ENCODE data around the gene UBE2R2.
A peak's percentile ranks its signal among the peaks of the same experiment; 100 is the strongest.

Gene UBE2R2

DNA sequence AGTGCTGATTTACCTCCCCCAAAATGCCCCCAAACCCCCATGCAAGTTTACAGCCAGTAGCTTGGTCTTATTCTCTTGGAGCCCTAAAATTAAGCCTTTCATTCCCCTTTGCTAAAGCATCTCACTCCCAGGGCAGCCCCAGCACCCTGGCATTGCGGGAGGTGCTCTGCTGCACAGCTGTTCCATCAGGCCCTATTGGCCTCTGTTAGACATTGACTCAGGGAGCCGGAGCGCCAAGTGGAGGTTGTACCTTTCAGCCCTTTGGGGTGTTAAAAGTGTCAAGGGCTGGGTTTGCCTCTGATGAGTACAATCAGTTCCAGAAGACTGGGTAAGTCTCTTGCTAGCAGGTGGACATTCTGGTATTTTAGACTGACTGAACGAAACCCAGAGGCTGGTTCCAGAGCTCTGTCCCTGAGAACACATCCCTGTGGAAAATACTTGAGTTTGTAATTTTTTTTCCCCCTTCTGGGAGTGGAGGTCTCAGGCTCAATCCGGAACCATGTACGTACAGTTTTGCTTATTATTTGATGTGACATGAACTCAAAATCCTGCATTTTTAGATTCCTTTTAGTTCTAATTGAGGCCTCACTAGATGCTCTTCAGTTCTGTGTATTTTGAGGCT lies 102.4 kb downstream of the UBE2R2 start:
- TF ChIP-seq, protein P1, sequence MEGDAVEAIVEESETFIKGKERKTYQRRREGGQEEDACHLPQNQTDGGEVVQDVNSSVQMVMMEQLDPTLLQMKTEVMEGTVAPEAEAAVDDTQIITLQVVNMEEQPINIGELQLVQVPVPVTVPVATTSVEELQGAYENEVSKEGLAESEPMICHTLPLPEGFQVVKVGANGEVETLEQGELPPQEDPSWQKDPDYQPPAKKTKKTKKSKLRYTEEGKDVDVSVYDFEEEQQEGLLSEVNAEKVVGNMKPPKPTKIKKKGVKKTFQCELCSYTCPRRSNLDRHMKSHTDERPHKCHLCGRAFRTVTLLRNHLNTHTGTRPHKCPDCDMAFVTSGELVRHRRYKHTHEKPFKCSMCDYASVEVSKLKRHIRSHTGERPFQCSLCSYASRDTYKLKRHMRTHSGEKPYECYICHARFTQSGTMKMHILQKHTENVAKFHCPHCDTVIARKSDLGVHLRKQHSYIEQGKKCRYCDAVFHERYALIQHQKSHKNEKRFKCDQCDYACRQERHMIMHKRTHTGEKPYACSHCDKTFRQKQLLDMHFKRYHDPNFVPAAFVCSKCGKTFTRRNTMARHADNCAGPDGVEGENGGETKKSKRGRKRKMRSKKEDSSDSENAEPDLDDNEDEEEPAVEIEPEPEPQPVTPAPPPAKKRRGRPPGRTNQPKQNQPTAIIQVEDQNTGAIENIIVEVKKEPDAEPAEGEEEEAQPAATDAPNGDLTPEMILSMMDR (IDR thresholded peaks at IDR 0.05), result no peak

DNA sequence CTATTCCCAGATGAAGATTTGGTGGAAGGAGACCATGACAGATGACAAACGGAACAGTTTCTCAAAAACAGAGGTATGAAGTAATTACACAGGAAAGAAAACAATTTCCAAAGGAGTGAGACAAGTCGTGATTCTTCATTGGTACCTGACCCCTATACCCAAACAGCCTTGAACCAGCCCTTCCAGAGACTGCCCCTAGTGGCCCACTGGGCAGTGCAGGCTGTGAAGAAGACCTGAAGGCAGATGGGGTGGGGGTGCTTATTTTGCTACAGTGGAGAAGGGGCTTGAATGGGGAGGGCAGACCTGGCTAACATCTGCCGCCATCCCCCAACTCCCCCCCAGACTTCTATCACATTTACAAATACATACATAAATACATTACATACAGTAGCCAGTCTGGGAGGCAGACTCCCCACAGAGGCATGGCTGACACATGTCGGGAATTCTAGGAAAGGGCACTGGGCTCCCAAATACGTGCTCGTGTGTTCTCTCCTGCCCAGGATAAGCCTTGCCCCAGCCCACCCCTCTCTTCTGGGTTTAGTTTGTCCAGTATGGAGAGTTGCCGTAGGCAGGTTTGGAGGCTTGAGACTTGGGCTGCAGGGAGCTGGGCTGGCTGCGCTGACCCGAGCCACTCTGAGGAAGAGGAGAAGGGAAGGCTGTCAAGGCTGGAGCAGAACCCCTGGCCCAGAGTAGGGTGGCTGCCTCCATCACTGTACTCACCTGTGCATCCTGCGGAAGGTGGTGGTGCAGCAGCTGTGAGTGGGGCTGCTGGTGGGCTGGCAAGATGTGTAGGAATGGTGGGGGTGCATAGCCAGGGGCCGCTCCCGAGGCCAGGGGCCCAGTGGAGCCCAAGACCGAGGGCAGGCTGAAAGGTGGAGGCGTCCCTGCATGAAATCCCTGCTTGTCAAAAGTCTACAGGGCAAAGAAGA lies 105.3 kb downstream of the UBE2R2 start:
- TF ChIP-seq, protein P1 (IDR thresholded peaks at IDR 0.05), result peak; percentile 71

DNA sequence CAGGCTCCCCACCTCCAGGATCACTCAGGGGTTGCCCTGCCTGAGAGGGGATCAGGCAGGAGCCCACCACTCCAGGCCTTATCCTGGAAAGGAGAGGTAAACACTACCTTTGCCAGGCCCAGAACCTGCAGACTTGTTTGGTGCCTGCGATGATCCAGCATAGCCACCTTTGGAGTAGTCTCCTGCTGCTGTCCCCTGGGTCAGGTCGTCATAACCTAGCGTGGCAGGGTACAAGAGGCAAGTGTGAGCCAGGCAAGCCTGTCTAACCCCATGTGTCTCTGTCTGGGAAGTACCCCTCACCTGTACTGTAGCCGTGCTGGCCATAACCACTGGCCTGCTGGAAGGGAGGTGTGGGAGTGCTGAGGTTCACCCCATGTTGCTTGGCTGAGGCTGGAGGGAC lies 106.1 kb downstream of the UBE2R2 start:
- TF ChIP-seq, protein P1 (IDR thresholded peaks at IDR 0.05), result no peak

DNA sequence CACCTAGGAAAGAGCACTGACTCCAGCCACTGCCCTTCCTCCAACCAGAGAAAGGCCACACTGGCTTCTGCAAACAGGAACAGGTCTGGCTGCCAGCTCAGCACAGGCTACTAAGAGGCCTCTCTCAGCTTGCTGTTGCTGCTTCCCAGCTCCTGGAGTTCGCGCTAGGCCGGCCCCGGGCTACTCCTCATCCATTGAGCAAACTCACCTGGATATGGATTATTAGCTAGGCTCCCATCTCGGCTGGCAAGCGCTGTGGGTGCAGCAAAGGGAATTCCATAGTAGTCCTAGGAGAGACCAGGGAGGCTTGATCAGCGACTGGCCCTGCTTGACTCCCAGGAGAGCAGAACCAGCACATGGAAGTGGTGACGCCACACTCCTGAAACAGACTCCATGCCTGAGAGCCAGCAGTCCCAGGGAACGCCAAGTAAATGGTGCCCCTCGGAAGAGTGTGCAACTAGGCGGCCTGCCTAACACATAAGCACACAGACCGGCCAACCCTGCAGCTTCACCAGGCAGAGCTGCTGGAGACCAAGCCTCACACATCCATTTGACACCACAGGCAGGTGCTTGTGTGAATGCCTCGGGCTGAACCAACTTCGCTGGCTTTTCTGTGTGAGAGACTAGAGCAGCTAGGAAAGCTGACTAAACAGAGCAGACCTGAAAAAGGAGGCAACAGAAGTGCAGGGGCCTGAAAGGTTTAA lies 107.2 kb downstream of the UBE2R2 start:
- TF ChIP-seq, protein P1 (IDR thresholded peaks at IDR 0.05), result no peak

DNA sequence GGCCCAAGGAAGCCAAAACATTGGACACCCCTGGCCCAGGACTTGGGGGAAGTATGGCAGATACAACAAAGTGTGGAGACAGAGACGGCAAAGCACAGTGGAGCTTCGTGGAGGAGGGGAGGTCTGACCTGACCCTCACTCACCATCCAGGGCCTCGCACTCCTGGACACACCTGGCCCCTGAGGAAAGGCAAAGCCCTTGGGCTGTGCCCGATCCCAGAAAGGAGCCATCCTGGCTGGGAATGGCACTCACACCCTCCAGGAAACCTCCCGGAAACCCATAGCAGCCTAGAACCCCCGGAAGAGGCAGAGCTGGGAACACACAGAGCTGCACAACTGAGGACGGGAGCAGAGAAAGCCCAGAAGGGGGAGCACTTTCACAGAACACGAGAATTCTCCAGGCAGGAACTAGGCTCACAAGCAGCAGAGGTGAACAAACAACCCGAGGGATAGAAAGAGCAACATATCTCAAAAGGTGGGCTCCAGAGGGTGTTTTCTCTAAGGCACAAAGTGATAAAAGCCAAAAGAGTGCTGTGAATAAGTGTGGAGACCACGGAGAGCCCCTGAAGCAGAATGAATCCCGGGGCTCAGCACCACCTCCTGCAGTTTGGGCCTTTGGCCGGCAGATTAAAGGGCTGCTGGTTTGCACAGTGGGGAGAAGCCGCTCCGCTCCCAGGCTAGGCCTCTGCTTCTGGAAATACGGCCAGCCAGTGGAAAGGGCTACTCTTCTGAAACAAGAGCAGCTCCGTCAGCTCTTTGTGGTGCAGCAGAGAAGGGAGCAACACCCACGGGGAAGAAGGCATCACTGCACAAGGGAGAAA lies 108.2 kb downstream of the UBE2R2 start:
- TF ChIP-seq, protein P1 (IDR thresholded peaks at IDR 0.05), result peak; percentile 78

DNA sequence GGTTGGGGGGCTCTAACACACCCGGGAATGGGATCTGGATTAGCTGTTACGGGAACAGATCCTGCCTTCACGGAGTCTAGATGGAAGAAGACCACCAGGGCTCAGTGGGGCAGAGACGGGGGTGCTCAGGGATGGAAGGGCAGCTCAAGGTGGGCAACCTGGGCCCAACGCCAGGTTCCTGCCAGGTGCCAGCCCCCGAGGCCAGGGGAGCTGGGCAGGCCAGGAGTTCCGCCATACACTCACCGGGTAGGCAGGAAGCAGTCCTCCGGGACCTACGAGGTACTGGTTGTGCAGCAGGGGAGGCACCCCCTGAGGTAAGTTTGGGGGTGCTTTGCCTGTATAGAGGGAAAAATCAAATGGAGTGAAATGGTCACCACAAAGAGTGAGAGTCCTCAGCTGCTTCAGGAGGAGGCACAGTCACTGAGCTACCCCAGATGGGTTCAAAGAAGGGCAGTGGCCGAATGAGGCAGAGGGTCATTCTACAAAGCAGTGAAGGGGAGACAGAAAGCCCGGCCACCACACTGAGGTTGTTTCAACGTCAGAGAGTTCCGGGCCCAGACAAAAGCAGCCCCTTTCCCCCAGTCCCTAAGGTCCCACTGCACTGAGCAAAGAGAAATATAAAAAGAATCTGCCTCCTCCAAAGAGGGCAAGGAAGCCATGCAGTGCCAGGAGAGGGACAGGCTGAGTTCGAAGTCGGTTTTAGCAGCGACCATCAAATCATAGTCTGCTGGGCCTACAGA lies 110.0 kb downstream of the UBE2R2 start:
- TF ChIP-seq, protein P1 (IDR thresholded peaks at IDR 0.05), result no peak
